H9 (cell line): ENCODE results near the gene C5orf15. TPM values are rescaled to one million over a fixed set of nuclear protein-coding genes. Genes with fewer than 3 reads are reported as not detected.

ENCODE experiments used
- DNase-seq: peaks from one replicate; pipeline ENCODE4 v3.0.0-alpha.2; 2017
- H2AFZ ChIP-seq: one replicate; pipeline ENCODE4 v1.6.1; 2013; ENCODE audit warnings: mild to moderate bottlenecking, low read length, control low read depth, moderate library complexity
- H2AK5ac ChIP-seq: 2 replicates; pipeline ENCODE4 v1.6.1; 2013; ENCODE audit warnings: low read length, control low read depth, mixed read lengths; ENCODE audit not compliant: insufficient read length
- H2BK120ac ChIP-seq: one replicate; pipeline ENCODE4 v1.6.1; 2013; ENCODE audit warnings: low read depth, mild to moderate bottlenecking, low read length, control low read depth, inconsistent platforms; ENCODE audit not compliant: poor library complexity, severe bottlenecking
- H2BK12ac ChIP-seq: 2 replicates; pipeline ENCODE4 v1.6.1; 2013; ENCODE audit warnings: low read length, control low read depth, mixed read lengths, low read depth; ENCODE audit not compliant: insufficient read length
- H2BK15ac ChIP-seq: 2 replicates; pipeline ENCODE4 v1.6.1; 2013; ENCODE audit warnings: low read depth, low read length, control low read depth
- H2BK20ac ChIP-seq: one replicate; pipeline ENCODE4 v1.6.1; 2013; ENCODE audit warnings: low read depth, mild to moderate bottlenecking, low read length, control low read depth, inconsistent platforms; ENCODE audit not compliant: poor library complexity, severe bottlenecking
- H2BK5ac ChIP-seq: 2 replicates; pipeline ENCODE4 v1.6.1; 2013; ENCODE audit warnings: low read length, control low read depth, mixed read lengths; ENCODE audit not compliant: insufficient read length
- H3K14ac ChIP-seq: 2 replicates; pipeline ENCODE4 v1.6.1; 2013; ENCODE audit warnings: low read length, control low read depth; ENCODE audit not compliant: insufficient read depth
- H3K18ac ChIP-seq: 2 replicates; pipeline ENCODE4 v1.6.1; 2013; ENCODE audit warnings: low read depth, mild to moderate bottlenecking, mixed read lengths, low read length, control low read depth; ENCODE audit not compliant: insufficient read length
- H3K23ac ChIP-seq: 2 replicates; pipeline ENCODE4 v1.6.1; 2013; ENCODE audit warnings: low read length, control low read depth, mixed read lengths, low read depth; ENCODE audit not compliant: insufficient read length
- H3K23me2 ChIP-seq: 2 replicates; pipeline ENCODE4 v1.6.1; 2013; ENCODE audit warnings: low read depth, mild to moderate bottlenecking, mixed read lengths, low read length, control low read depth; ENCODE audit not compliant: insufficient read length, poor library complexity, severe bottlenecking
- H3K27ac ChIP-seq: 2 replicates; pipeline ENCODE4 v1.5.1; 2013; ENCODE audit warnings: low read length, control low read depth, mixed read lengths, low read depth; ENCODE audit not compliant: insufficient read length
- H3K27me3 ChIP-seq: 2 replicates; pipeline ENCODE4 v1.6.1; 2013; ENCODE audit warnings: low read length, control low read depth, inconsistent platforms; ENCODE audit not compliant: insufficient read depth
- H3K4ac ChIP-seq: 2 replicates; pipeline ENCODE4 v1.6.1; 2013; ENCODE audit warnings: low read depth, mild to moderate bottlenecking, control low read depth, inconsistent platforms, low read length, moderate library complexity
- H3K4me1 ChIP-seq: 2 replicates; pipeline ENCODE4 v1.6.1; 2013; ENCODE audit warnings: low read length, control low read depth, inconsistent platforms; ENCODE audit not compliant: insufficient read depth
- H3K4me2 ChIP-seq: 2 replicates; pipeline ENCODE4 v1.6.1; 2013; ENCODE audit warnings: low read length, control low read depth, mixed read lengths; ENCODE audit not compliant: insufficient read length, insufficient read depth
- H3K56ac ChIP-seq: 2 replicates; pipeline ENCODE4 v1.6.1; 2013; ENCODE audit warnings: low read depth, mild to moderate bottlenecking, mixed read lengths, low read length, control low read depth; ENCODE audit not compliant: insufficient read length
- H3K79me1 ChIP-seq: 2 replicates; pipeline ENCODE4 v1.6.1; 2013; ENCODE audit warnings: low read depth, mild to moderate bottlenecking, moderate library complexity, low read length, control low read depth, inconsistent platforms; ENCODE audit not compliant: insufficient read depth, poor library complexity, severe bottlenecking
- H3K79me2 ChIP-seq: 2 replicates; pipeline ENCODE4 v1.6.1; 2013; ENCODE audit warnings: low read length, control low read depth, inconsistent platforms; ENCODE audit not compliant: insufficient read depth
- H3K9ac ChIP-seq: 2 replicates; pipeline ENCODE4 v1.6.1; 2013; ENCODE audit warnings: low read length, control low read depth, mixed read lengths; ENCODE audit not compliant: insufficient read length; ENCODE audit errors: extremely low read depth
- H3K9me3 ChIP-seq: one replicate; pipeline ENCODE4 v1.6.1; 2013; ENCODE audit warnings: low read depth, low read length, inconsistent platforms; ENCODE audit not compliant: control insufficient read depth
- H3T11ph ChIP-seq: one replicate; pipeline ENCODE4 v1.6.1; 2013; ENCODE audit warnings: mild to moderate bottlenecking, low read length, control low read depth, inconsistent platforms
- H4K20me1 ChIP-seq: one replicate; pipeline ENCODE4 v1.6.1; 2013; ENCODE audit not compliant: control insufficient read depth, insufficient read length, insufficient read depth
- H4K5ac ChIP-seq: 2 replicates; pipeline ENCODE4 v1.6.1; 2013; ENCODE audit warnings: low read depth, mild to moderate bottlenecking, mixed read lengths, low read length, control low read depth; ENCODE audit not compliant: insufficient read length
- H4K8ac ChIP-seq: replicated peaks from 2 replicates; pipeline ENCODE4 v1.6.1; 2013; ENCODE audit warnings: low read length, control low read depth, mixed read lengths, low read depth; ENCODE audit not compliant: insufficient read length
- H4K91ac ChIP-seq: 2 replicates; pipeline ENCODE4 v1.6.1; 2013; ENCODE audit warnings: low read depth, mild to moderate bottlenecking, moderate library complexity, mixed read lengths, low read length, control low read depth; ENCODE audit not compliant: insufficient read length
- H3K27ac Mint-ChIP-seq, 3 experiments: 2 replicates in 2 of 3; 3 replicates in 1 of 3; pipeline ENCODE4 v1.8.0; 2020 to 2021; ENCODE audit warnings: mixed read lengths in 3 of 3, mild to moderate bottlenecking in 1 of 3, moderate library complexity in 1 of 3
- H3K27me3 Mint-ChIP-seq: 2 replicates; pipeline ENCODE4 v1.8.0; 2021; ENCODE audit warnings: low read depth, mild to moderate bottlenecking, moderate library complexity, mixed read lengths
- H3K36me3 Mint-ChIP-seq, 3 experiments: 2 replicates in 2 of 3; 3 replicates in 1 of 3; pipeline ENCODE4 v1.8.0; 2020 to 2021; ENCODE audit warnings: low read depth in 3 of 3, mixed read lengths in 3 of 3; ENCODE audit not compliant: insufficient read depth in 1 of 3
- H3K4me1 Mint-ChIP-seq, 2 experiments: 2 replicates each; pipeline ENCODE4 v1.8.0; 2020; ENCODE audit warnings: mixed read lengths in 2 of 2
- H3K4me3 Mint-ChIP-seq, 2 experiments: 2 replicates in 1 of 2; 3 replicates in 1 of 2; pipeline ENCODE4 v1.8.0; 2020 to 2021; ENCODE audit warnings: mild to moderate bottlenecking in 2 of 2, mixed read lengths in 2 of 2, moderate library complexity in 1 of 2
- H3K9me3 Mint-ChIP-seq, 2 experiments: 2 replicates in 1 of 2; 3 replicates in 1 of 2; pipeline ENCODE4 v1.8.0; 2020; ENCODE audit warnings: mild to moderate bottlenecking in 2 of 2, mixed read lengths in 2 of 2, moderate library complexity in 1 of 2
- CTCF ChIP-seq: fragments of 200-600 bp; sonication (generic); conservative IDR thresholded peaks from 3 replicates; pipeline ENCODE4 v1.8.0; 2021; ENCODE audit warnings: antibody characterized with exemption, mild to moderate bottlenecking
- WGBS: extraction: QIAGEN DNeasy Blood & Tissue Kit; methylation state at CpG from one replicate; pipeline ENCODE4 v1.1.7; 2013; ENCODE audit warnings: missing lambda C conversion rate, low lambda C conversion rate, mixed read lengths; ENCODE audit not compliant: insufficient read length; ENCODE audit errors: extremely low coverage; 5-methylcytosine and 5-hydroxymethylcytosine counted together
- total RNA-seq: library from RNA; stranded (reverse); gene quantifications from 2 replicates; pipeline ENCODE4 v1.2.1, GENCODE V29; 2021

C5orf15 gene
- total RNA-seq, 1 experiment from 2014 or later, result 33.4 TPM

- no peak overlapping the region for H3K23ac ChIP-seq
- no peak for DNase-seq
- no peak overlapping the region for H3K56ac ChIP-seq
- H3K27me3 ChIP-seq, result no peaks in the 10 kb centered on the region
- WGBS, result 100% methylated on average over 1 of the region's 10 CpGs
- no peaks in the 10 kb centered on the region for H4K20me1 ChIP-seq
- no peak overlapping the region for H3K18ac ChIP-seq
- no peaks in the 10 kb centered on the region for H3K79me1 ChIP-seq
- no peak overlapping the region for H2BK12ac ChIP-seq
- H2AFZ ChIP-seq, result no peak overlapping the region
- no peak overlapping the region for H2BK5ac ChIP-seq
- Mint-ChIP-seq H3K4me1 (peaks cover 10 to 14% of the 10 kb centered on the region in 2 experiments), H3K4me3 (no peak overlapping the region), H3K27ac (no peak overlapping the region), H3K9me3 (no peaks in the 10 kb centered on the region), H3K27me3 (no peaks in the 10 kb centered on the region; the same call in 1 of the 2 replicates), H3K36me3 (no peaks in the 10 kb centered on the region; a peak in 2 of 7 replicates)
- no peak overlapping the region for H4K8ac ChIP-seq
- H3K4me2 ChIP-seq, result no peak overlapping the region
- H4K5ac ChIP-seq, result no peak overlapping the region
- H4K91ac ChIP-seq, result no peak overlapping the region
- H2BK20ac ChIP-seq, result no peak overlapping the region
- H2BK15ac ChIP-seq, result no peak overlapping the region
- no peak for TF ChIP-seq CTCF
- H3K4ac ChIP-seq, result no peak overlapping the region
- H3K27ac ChIP-seq, result no peak overlapping the region
- peaks cover 7% of the 10 kb centered on the region for H3K23me2 ChIP-seq
- no peak overlapping the region for H3K14ac ChIP-seq
- no peak overlapping the region for H2AK5ac ChIP-seq
- H2BK120ac ChIP-seq, result no peak overlapping the region
- H3K9ac ChIP-seq, result no peak overlapping the region
- peaks cover 3% of the 10 kb centered on the region; the same call in 1 of the 2 replicates for H3K79me2 ChIP-seq
- H3K9me3 ChIP-seq, result no peaks in the 10 kb centered on the region
- H3K4me1 ChIP-seq, result no peaks in the 10 kb centered on the region
- H3T11ph ChIP-seq, result no peak overlapping the region
Measured at GRCh38 chr5:133966090-133966489, 2.3 kb downstream of the C5orf15 start.
